ENCODE measurements around the gene MRPS12.

The MRPS12 gene

DNA sequence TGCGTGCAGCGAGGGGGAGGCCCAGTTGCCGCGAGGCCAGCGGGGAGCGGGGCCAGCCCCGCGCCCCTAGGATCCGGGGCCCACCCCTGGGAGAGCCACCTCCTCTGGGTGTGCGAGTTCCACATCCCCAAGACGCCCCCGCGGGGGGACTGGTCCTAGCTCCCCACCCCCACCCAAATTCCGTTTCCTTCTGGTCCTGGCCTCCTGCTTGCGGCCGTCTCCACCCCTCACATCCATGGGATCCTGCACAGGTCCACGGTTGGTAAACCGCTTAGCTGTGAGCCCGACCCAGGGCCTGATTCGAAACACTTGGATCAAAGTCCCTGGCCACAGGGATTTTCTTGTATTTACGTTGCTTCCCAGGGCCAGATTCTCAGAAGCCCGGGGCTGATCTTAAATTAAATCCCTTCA is 45.1 kb downstream of the MRPS12 start (continued):
- TF ChIP-seq, protein P1, sequence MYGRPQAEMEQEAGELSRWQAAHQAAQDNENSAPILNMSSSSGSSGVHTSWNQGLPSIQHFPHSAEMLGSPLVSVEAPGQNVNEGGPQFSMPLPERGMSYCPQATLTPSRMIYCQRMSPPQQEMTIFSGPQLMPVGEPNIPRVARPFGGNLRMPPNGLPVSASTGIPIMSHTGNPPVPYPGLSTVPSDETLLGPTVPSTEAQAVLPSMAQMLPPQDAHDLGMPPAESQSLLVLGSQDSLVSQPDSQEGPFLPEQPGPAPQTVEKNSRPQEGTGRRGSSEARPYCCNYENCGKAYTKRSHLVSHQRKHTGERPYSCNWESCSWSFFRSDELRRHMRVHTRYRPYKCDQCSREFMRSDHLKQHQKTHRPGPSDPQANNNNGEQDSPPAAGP (tag by site-specific recombination; IDR thresholded peaks at IDR 0.05), result peak; percentile 22
- TF ChIP-seq ZXDB (tag by site-specific recombination; IDR thresholded peaks at IDR 0.05) (no peak; the same call in 1 of the 2 replicates), ZNF350 (tag by site-specific recombination; IDR thresholded peaks at IDR 0.05) (no peak), ZNF335 (tag by site-specific recombination; conservative IDR thresholded peaks at IDR 0.05) (0 out of 2 replicates have a peak, but pooled peaks have one; percentile 85), SP7 (tag by site-specific recombination; IDR thresholded peaks at IDR 0.05) (no peak), ZNF37A (tag by site-specific recombination; IDR thresholded peaks at IDR 0.05) (no peak), ZNF404 (tag by site-specific recombination; IDR thresholded peaks at IDR 0.05) (no peak), KLF1 (tag by site-specific recombination; IDR thresholded peaks at IDR 0.05) (peak; percentile 4), GLIS1 (tag by site-specific recombination; IDR thresholded peaks at IDR 0.05) (peak; percentile 86), WT1 (tag by site-specific recombination; IDR thresholded peaks at IDR 0.05) (peak; percentile 17), ZNF571 (tag by site-specific recombination; IDR thresholded peaks at IDR 0.05) (no peak), IKZF3 (tag by site-specific recombination; IDR thresholded peaks at IDR 0.05) (peak; percentile 36; the same call in 1 of the 2 replicates), ZNF610 (tag by site-specific recombination; IDR thresholded peaks at IDR 0.05; ENCODE audit: borderline replicate concordance) (peak; percentile 24; the same call in 1 of the 2 replicates), ZNF24 (tag by site-specific recombination; IDR thresholded peaks at IDR 0.05) (peak; percentile 17; the same call in 1 of the 2 replicates), SP2 (tag by site-specific recombination; IDR thresholded peaks at IDR 0.05) (peak; percentile 76), ZNF324 (tag by site-specific recombination; IDR thresholded peaks at IDR 0.05) (no peak), SALL2 (tag by site-specific recombination; IDR thresholded peaks at IDR 0.05; ENCODE audit: borderline replicate concordance) (no peak), ZNF132 (tag by site-specific recombination; IDR thresholded peaks at IDR 0.05; ENCODE audit: borderline replicate concordance) (no peak), YY2 (tag by site-specific recombination; IDR thresholded peaks at IDR 0.05) (no peak), ZIC2 (tag by site-specific recombination; IDR thresholded peaks at IDR 0.05) (peak; percentile 87), ZNF221 (tag by site-specific recombination; IDR thresholded peaks at IDR 0.05; ENCODE audit: borderline replicate concordance) (peak; percentile 61; the same call in 1 of the 2 replicates), ZFP69B (tag by site-specific recombination; IDR thresholded peaks at IDR 0.05) (peak; percentile 95)
- TF ChIP-seq, protein P2, sequence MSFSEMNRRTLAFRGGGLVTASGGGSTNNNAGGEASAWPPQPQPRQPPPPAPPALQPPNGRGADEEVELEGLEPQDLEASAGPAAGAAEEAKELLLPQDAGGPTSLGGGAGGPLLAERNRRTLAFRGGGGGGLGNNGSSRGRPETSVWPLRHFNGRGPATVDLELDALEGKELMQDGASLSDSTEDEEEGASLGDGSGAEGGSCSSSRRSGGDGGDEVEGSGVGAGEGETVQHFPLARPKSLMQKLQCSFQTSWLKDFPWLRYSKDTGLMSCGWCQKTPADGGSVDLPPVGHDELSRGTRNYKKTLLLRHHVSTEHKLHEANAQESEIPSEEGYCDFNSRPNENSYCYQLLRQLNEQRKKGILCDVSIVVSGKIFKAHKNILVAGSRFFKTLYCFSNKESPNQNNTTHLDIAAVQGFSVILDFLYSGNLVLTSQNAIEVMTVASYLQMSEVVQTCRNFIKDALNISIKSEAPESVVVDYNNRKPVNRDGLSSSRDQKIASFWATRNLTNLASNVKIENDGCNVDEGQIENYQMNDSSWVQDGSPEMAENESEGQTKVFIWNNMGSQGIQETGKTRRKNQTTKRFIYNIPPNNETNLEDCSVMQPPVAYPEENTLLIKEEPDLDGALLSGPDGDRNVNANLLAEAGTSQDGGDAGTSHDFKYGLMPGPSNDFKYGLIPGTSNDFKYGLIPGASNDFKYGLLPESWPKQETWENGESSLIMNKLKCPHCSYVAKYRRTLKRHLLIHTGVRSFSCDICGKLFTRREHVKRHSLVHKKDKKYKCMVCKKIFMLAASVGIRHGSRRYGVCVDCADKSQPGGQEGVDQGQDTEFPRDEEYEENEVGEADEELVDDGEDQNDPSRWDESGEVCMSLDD (tag by site-specific recombination; IDR thresholded peaks at IDR 0.05), result peak; percentile 46; the same call in 1 of the 2 replicates
- TF ChIP-seq, protein P3, sequence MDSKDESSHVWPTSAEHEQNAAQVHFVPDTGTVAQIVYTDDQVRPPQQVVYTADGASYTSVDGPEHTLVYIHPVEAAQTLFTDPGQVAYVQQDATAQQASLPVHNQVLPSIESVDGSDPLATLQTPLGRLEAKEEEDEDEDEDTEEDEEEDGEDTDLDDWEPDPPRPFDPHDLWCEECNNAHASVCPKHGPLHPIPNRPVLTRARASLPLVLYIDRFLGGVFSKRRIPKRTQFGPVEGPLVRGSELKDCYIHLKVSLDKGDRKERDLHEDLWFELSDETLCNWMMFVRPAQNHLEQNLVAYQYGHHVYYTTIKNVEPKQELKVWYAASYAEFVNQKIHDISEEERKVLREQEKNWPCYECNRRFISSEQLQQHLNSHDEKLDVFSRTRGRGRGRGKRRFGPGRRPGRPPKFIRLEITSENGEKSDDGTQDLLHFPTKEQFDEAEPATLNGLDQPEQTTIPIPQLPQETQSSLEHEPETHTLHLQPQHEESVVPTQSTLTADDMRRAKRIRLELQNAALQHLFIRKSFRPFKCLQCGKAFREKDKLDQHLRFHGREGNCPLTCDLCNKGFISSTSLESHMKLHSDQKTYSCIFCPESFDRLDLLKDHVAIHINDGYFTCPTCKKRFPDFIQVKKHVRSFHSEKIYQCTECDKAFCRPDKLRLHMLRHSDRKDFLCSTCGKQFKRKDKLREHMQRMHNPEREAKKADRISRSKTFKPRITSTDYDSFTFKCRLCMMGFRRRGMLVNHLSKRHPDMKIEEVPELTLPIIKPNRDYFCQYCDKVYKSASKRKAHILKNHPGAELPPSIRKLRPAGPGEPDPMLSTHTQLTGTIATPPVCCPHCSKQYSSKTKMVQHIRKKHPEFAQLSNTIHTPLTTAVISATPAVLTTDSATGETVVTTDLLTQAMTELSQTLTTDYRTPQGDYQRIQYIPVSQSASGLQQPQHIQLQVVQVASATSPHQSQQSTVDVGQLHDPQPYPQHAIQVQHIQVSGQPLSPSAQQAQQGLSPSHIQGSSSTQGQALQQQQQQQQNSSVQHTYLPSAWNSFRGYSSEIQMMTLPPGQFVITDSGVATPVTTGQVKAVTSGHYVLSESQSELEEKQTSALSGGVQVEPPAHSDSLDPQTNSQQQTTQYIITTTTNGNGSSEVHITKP (tag by site-specific recombination; IDR thresholded peaks at IDR 0.05), result peak; percentile 97
- TF ChIP-seq, protein P4, sequence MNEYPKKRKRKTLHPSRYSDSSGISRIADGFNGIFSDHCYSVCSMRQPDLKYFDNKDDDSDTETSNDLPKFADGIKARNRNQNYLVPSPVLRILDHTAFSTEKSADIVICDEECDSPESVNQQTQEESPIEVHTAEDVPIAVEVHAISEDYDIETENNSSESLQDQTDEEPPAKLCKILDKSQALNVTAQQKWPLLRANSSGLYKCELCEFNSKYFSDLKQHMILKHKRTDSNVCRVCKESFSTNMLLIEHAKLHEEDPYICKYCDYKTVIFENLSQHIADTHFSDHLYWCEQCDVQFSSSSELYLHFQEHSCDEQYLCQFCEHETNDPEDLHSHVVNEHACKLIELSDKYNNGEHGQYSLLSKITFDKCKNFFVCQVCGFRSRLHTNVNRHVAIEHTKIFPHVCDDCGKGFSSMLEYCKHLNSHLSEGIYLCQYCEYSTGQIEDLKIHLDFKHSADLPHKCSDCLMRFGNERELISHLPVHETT (tag by site-specific recombination; IDR thresholded peaks at IDR 0.05), result 0 out of 2 replicates have a peak, but pooled peaks have one; percentile 37
- TF ChIP-seq, protein P5, sequence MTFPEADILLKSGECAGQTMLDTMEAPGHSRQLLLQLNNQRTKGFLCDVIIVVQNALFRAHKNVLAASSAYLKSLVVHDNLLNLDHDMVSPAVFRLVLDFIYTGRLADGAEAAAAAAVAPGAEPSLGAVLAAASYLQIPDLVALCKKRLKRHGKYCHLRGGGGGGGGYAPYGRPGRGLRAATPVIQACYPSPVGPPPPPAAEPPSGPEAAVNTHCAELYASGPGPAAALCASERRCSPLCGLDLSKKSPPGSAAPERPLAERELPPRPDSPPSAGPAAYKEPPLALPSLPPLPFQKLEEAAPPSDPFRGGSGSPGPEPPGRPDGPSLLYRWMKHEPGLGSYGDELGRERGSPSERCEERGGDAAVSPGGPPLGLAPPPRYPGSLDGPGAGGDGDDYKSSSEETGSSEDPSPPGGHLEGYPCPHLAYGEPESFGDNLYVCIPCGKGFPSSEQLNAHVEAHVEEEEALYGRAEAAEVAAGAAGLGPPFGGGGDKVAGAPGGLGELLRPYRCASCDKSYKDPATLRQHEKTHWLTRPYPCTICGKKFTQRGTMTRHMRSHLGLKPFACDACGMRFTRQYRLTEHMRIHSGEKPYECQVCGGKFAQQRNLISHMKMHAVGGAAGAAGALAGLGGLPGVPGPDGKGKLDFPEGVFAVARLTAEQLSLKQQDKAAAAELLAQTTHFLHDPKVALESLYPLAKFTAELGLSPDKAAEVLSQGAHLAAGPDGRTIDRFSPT (tag by site-specific recombination; IDR thresholded peaks at IDR 0.05), result 0 out of 2 replicates have a peak, but pooled peaks have one; percentile 42
- TF ChIP-seq, protein P6, sequence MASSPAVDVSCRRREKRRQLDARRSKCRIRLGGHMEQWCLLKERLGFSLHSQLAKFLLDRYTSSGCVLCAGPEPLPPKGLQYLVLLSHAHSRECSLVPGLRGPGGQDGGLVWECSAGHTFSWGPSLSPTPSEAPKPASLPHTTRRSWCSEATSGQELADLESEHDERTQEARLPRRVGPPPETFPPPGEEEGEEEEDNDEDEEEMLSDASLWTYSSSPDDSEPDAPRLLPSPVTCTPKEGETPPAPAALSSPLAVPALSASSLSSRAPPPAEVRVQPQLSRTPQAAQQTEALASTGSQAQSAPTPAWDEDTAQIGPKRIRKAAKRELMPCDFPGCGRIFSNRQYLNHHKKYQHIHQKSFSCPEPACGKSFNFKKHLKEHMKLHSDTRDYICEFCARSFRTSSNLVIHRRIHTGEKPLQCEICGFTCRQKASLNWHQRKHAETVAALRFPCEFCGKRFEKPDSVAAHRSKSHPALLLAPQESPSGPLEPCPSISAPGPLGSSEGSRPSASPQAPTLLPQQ (tag by site-specific recombination; IDR thresholded peaks at IDR 0.05), result peak; percentile 97

Data from HEK293 (cell line).